ENCODE measurements around the gene HPSE2.

The HPSE2 gene

DNA sequence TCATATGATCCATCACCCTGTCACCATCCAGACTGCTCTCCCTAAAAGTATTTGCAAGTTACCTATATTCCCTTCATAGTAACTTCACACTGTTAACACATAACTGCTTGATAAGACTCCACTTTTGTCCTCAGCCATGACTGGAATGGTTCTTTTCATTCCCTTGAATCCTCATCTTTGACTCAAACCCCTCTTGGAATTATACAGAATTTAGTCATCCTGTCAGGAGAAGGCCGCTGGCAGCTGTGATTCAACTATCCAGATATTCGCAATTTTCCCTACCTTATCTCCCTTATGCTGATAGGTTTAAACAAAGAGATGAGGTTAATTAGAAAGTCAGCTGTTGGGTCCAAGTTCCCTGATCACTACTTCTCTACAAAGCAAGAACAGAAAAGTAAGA is 646.0 kb downstream of the HPSE2 start:
- no peaks in the 10 kb centered on the region for H3K36me3 Mint-ChIP-seq
- no peak overlapping the region for H3K4me3 Mint-ChIP-seq

DNA sequence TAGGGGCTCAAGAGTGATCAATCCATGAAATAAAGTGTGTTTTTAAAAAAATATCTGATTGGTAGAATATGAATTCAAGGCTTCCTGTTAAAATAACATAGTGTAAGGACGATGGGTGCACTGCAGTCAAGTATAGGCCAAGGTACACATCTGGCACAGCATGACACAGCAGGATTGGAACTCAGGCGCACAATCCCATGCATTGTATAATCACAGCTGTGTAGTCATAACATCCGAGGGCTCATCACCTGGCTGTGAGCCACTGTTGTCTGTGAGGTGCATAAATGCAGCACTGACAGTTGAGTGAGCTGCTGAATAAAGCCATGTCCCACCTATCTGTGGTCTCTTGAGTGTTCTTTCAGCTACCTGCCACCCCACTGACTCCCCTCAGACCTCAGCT is 646.6 kb downstream of the HPSE2 start:
- no peaks in the 10 kb centered on the region for H3K4me1 Mint-ChIP-seq
- peaks cover 11% of the 10 kb centered on the region for H3K27me3 Mint-ChIP-seq
- no peaks in the 10 kb centered on the region for H3K9me3 Mint-ChIP-seq
- H3K27ac Mint-ChIP-seq: no peak overlapping the region
- H3K36me3 Mint-ChIP-seq: no peaks in the 10 kb centered on the region
- no peak overlapping the region for H3K4me3 Mint-ChIP-seq

More for the DNA sequence above, 646.0 kb downstream of the HPSE2 start:
- Mint-ChIP-seq H3K27me3 (peaks cover 5% of the 10 kb centered on the region), H3K4me1 (no peaks in the 10 kb centered on the region), H3K27ac (no peak overlapping the region), H3K9me3 (no peaks in the 10 kb centered on the region)

DNA sequence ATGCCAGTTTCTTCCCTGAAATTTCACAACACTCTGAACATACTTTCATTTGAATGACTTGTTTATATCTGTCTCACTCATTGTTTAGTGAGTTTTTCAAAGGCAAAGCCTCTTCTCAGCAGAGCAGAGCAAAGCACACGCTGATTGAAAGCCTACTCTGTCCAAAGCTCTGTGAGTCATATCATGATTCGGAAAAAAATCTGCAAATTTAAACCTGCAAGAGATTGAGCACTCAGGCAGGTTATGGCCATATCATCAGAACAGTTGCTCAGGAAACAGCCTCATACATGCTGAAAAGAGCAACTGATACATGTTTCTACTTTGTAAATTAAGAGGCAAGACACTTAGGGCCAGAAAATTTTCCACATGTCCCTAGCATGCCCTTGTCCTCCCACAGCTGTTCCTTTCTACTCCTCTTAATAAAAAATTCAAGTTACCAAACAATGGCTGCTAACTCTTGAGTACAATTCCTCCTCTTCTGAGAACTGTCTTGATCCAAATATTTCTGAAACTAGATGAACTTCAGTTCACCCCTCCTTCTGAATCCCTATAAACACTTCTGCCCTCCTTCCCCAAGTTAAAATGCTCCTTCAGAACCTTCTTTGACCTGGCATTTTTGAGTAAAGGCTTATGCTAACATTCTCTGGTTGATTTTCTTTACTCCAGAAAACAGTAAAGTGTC is 648.4 kb downstream of the HPSE2 start:
- H3K4me1 Mint-ChIP-seq: no peaks in the 10 kb centered on the region
- no peak overlapping the region for H3K27ac Mint-ChIP-seq
- H3K27me3 Mint-ChIP-seq: peaks cover 20% of the 10 kb centered on the region
- H3K9me3 Mint-ChIP-seq: no peaks in the 10 kb centered on the region
- H3K36me3 Mint-ChIP-seq: no peaks in the 10 kb centered on the region
- H3K4me3 Mint-ChIP-seq: no peak overlapping the region

DNA sequence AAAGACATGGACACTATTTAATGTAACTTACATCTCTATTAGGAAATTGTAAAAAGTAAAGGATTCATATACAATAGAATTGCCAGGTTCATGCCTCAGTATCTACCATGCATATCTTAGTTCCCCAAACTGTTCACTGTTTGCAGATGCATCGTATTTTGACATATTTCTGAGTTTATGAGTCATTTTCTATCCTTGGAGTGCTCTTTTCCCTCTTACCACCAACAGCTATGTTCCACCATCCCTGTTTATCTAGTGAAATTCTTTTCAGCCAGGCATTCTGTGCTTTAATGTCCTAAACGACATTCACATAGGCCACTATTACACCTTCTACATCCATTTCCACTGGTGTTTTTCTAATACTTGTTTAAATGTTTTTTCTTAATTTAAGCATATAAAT is 649.6 kb downstream of the HPSE2 start:
- no peaks in the 10 kb centered on the region for H3K4me1 Mint-ChIP-seq
- H3K36me3 Mint-ChIP-seq: no peaks in the 10 kb centered on the region
- H3K4me3 Mint-ChIP-seq: no peak overlapping the region
- H3K27me3 Mint-ChIP-seq: peaks cover 23% of the 10 kb centered on the region
- H3K27ac Mint-ChIP-seq: no peak overlapping the region
- no peaks in the 10 kb centered on the region for H3K9me3 Mint-ChIP-seq

DNA sequence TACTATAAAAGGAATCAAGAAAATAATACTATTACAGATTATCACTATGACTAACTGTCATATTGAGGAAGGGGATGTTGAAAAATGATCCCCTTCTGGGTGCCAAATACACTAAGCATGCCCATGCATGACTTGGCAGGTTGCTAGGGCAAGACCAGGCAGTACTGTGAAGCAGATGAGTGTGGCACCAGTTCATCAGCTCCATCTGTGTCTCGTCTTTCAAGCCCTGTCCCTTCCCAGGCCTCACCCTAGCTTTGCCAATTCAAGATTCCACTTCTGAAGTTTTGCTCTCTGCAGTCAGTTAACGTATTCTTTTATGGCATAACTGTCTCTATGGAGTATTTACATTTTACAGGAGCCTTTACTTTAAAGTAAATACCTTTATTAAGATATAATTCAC is 653.3 kb downstream of the HPSE2 start:
- Mint-ChIP-seq H3K4me1 (no peaks in the 10 kb centered on the region), H3K9me3 (no peaks in the 10 kb centered on the region), H3K27me3 (peaks cover 20% of the 10 kb centered on the region), H3K4me3 (no peak overlapping the region), H3K36me3 (no peaks in the 10 kb centered on the region), H3K27ac (no peak overlapping the region)

DNA sequence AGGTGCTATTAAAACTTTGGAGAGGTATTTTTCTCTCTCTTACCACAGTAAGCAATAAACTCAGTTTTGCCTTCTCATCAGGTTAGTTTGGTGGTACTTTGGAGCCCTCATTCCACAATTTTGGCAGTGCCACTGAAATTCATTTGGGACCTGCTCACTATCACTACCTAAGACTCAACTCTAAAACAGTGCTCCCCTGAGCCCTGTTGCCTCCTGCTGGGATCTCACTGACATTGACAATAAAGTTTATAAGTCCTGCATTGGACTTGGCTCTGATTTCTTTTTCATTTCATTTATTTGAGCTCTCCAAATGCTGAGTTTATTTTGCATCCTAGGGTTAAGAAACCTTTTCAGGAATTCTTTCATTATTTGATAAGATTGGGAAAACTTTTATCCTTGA is 658.1 kb downstream of the HPSE2 start:
- Mint-ChIP-seq H3K9me3 (no peaks in the 10 kb centered on the region), H3K27me3 (peaks cover 10% of the 10 kb centered on the region), H3K4me3 (no peak overlapping the region), H3K27ac (no peak overlapping the region), H3K4me1 (no peaks in the 10 kb centered on the region), H3K36me3 (no peaks in the 10 kb centered on the region)

DNA sequence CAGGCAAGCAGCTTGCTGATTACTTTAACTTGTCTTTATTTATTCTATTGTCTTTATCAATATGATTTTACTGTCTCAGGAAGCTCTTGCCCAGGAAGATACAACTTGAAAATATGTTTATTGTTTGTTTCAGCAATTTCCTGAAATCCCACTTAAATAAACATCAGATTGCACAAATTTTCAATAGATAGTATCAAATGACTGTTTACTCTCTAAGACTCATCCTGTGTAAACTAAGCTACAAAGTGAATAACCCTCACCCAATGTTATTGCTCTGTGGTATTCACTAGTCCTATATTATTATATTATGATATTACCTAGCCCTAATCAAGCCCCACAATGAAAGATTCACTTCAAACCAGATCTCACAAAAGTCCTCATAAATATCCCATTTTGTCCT is 658.5 kb downstream of the HPSE2 start:
- Mint-ChIP-seq H3K4me3 (no peak overlapping the region), H3K4me1 (no peaks in the 10 kb centered on the region), H3K9me3 (no peaks in the 10 kb centered on the region), H3K36me3 (no peaks in the 10 kb centered on the region), H3K27ac (no peak overlapping the region), H3K27me3 (peaks cover 10% of the 10 kb centered on the region)

DNA sequence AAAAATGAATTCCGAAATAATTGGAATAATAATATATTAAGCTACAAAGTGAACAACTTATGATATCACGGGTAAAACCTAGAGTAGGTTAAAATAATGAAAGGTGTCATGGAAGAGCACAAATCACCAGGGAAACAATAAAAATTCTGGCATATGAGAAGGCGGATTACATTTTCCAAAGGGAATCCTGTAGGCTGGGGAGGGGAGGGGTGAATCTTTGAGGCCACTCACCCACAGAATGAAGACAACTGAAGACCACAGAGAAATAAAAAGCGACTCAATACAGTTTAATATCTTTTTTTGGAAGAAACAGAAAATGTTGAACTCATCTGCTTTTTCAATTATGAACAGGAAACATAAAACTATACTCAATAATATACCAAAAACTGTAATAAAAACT is 659.6 kb downstream of the HPSE2 start:
- peaks cover 7% of the 10 kb centered on the region for H3K27me3 Mint-ChIP-seq
- H3K36me3 Mint-ChIP-seq: no peaks in the 10 kb centered on the region
- no peaks in the 10 kb centered on the region for H3K4me1 Mint-ChIP-seq
- H3K4me3 Mint-ChIP-seq: no peak overlapping the region
- no peak overlapping the region for H3K27ac Mint-ChIP-seq
- H3K9me3 Mint-ChIP-seq: no peaks in the 10 kb centered on the region

DNA sequence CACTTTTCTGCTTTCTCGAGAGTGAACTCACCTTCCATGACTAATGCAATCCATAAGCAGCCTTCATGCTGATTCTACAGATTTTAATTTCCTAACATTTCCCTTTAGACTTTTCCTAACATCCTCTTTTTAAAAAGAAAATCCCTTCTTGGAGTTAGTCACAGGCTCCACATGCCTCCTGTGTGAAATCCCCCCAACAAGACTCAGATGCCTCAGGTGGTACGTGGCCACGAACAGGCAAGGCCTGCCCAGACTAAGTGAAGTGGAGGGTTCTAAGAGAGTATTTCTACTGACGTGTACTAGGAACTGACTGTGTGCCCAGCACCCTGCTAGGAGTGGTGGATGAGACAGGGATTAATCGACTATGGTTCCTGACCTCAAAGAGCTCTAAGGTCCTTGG is 663.1 kb downstream of the HPSE2 start:
- H3K4me1 Mint-ChIP-seq: no peaks in the 10 kb centered on the region
- H3K27me3 Mint-ChIP-seq: peaks cover 5% of the 10 kb centered on the region
- no peaks in the 10 kb centered on the region for H3K9me3 Mint-ChIP-seq
- H3K27ac Mint-ChIP-seq: no peak overlapping the region
- H3K4me3 Mint-ChIP-seq: no peak overlapping the region
- H3K36me3 Mint-ChIP-seq: no peaks in the 10 kb centered on the region

DNA sequence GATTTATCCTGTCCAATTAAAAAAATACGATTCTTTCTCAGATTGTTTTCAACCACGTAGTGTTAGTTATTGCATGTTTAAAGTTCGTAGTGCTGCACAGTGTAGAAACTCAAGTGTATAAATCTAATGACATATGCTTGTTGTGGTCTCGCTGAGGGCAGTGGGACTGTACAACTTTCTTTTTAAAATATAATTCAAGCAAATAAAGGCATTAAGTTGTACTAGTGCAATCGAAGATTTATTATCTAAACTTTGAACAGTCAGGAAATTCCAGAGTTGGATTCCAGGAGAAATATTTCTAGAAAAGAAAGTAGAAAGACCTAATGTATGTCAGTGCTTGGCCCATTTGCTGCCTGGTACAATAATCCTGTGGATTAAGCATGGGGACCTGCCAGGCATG is 664.8 kb downstream of the HPSE2 start:
- Mint-ChIP-seq H3K27ac (no peak overlapping the region), H3K36me3 (no peaks in the 10 kb centered on the region), H3K27me3 (peaks cover 4% of the 10 kb centered on the region), H3K4me3 (no peak overlapping the region), H3K9me3 (no peaks in the 10 kb centered on the region), H3K4me1 (no peaks in the 10 kb centered on the region)

DNA sequence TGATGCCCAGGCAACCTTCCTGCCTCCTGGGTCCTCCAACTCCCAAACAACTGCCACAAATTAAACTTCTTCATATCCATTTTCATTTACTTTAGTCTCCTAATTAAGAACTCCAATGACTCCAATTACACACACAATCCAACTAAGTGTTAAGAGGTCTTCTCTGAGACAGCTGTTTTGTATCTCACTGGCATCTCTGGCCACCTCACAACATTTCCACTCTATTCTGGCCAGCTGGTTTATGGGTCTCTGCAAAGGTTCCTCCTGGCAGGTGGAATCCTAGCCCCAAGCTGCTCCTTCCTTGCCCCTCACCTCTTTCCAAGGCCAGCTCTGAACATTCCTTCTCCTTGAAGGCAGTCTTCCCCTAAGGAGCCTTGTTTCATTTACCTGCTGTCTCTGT is 665.8 kb downstream of the HPSE2 start:
- Mint-ChIP-seq H3K4me3 (no peak overlapping the region), H3K27me3 (peaks cover 4% of the 10 kb centered on the region), H3K4me1 (no peaks in the 10 kb centered on the region), H3K27ac (no peak overlapping the region), H3K36me3 (no peaks in the 10 kb centered on the region), H3K9me3 (no peaks in the 10 kb centered on the region)

DNA sequence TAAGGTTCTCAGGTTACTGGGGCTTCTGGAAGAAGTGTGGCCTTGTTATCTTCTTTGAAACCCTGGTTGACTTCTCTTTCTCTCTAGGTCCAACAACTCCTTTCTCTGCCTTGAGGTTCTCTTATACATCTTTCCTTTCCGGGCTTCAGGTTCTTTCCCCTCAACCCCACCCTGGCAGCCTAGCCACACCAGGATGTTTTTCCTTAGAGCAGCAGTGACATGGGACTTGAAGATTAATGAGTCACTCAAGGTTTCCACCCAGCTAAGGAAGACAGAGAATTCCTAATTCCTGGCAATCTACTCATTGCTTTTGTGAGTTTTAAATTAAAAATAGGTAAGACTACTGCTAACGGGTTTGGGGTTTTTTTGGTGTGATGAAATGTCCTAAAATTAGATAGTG is 667.1 kb downstream of the HPSE2 start:
- no peaks in the 10 kb centered on the region for H3K36me3 Mint-ChIP-seq
- peaks cover 2% of the 10 kb centered on the region for H3K27me3 Mint-ChIP-seq
- no peak overlapping the region for H3K27ac Mint-ChIP-seq
- H3K9me3 Mint-ChIP-seq: no peaks in the 10 kb centered on the region
- H3K4me3 Mint-ChIP-seq: no peak overlapping the region
- no peaks in the 10 kb centered on the region for H3K4me1 Mint-ChIP-seq

DNA sequence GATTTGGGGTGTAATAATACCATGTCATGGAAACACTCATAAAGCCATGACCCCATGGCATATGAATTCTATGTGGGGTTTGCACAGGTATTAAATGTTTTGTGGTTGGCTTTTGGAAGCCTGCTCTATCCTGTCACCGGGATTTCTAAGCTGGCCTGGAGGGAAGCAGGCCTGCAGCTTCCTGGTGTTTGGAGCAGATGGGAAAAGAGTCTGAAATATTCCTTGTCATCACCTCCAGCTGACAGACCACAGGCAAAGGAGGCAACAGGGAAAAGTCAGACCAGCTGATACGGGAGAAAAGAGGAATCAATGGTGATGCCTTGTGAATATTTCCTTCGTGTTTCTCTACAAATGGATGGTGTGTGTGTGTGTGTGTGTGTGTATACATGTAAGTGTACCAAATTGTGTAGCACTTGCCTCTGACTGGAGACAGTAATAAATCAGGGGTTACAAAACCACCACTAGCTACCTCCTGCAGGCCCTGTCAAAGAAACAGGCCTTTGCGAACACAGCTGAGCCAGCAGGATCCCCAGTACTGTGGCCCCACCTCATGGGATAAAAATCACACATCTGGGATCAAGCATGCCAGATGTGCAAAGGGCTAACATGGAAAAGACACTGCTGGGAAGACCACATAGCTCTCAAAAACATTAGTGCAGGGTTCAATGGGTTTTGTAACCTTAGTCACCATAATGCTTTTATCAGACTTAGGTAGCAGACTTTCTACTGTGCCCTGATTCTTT is 668.1 kb downstream of the HPSE2 start:
- no peaks in the 10 kb centered on the region for H3K4me1 Mint-ChIP-seq
- no peaks in the 10 kb centered on the region for H3K36me3 Mint-ChIP-seq
- no peak overlapping the region for H3K4me3 Mint-ChIP-seq
- no peaks in the 10 kb centered on the region for H3K9me3 Mint-ChIP-seq
- peaks cover 2% of the 10 kb centered on the region for H3K27me3 Mint-ChIP-seq
- no peak overlapping the region for H3K27ac Mint-ChIP-seq

DNA sequence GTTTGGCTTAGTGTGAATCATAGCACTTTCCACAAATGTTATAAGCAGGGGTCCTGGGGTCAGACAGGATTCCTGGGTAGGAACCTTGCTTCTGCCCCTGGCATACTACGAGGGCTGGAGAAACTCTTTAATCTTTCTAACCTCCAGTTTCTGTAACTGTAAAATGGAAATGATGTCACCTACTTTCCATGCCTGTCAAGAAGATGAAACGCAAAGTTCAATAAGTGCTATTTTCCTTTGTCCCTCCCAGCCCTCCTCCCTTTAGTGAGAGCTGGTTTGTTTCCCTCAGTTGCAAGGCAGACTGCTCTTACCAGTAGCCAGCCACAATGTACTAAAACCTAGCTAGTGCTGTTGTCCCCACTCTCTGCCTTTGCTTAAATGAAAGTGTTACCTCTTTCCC is 671.8 kb downstream of the HPSE2 start:
- Mint-ChIP-seq H3K4me1 (no peaks in the 10 kb centered on the region), H3K27me3 (peaks cover 2% of the 10 kb centered on the region), H3K36me3 (no peaks in the 10 kb centered on the region), H3K9me3 (no peaks in the 10 kb centered on the region), H3K27ac (no peak overlapping the region), H3K4me3 (no peak overlapping the region)

DNA sequence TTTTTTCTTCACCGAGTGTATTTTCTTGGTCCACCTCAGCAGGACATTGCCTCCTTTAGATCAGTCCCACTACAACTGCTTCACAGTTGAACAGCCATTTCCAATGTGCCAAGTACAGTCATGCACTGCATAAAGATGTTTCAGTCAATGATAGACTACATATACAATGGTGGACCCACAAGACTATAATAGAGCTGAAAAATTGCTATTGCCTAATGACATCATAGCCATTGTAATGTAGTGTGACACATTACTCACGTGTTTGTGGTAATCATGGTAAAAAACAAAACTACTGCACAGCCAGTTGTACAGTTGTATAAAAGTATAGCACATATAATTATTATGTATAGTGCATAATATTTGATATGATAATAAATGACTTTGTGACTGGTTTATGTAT is 675.1 kb downstream of the HPSE2 start:
- no peak overlapping the region for H3K27ac Mint-ChIP-seq
- no peaks in the 10 kb centered on the region for H3K36me3 Mint-ChIP-seq
- peaks cover 3% of the 10 kb centered on the region for H3K27me3 Mint-ChIP-seq
- no peaks in the 10 kb centered on the region for H3K4me1 Mint-ChIP-seq
- no peaks in the 10 kb centered on the region for H3K9me3 Mint-ChIP-seq
- H3K4me3 Mint-ChIP-seq: no peak overlapping the region

DNA sequence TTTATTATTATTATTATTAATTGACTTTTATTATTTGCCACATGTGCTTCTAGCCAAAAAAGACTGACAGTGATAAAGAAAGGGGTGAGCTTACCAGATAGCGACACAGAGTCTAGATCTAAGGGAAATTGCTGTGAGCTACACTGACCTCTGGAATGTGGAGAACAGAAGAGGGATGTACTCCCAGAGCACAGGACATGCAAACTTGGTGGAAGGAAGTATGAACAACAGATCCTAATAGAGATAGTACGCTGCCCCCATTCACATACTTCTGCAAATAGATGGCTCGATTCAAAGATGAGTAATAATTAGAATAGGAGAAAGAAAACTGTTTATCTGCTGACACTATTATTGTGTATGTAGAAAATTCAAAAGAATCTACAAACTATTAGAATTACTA is 679.6 kb downstream of the HPSE2 start:
- H3K27ac Mint-ChIP-seq: no peak overlapping the region
- no peaks in the 10 kb centered on the region for H3K36me3 Mint-ChIP-seq
- no peak overlapping the region for H3K4me3 Mint-ChIP-seq
- no peaks in the 10 kb centered on the region for H3K4me1 Mint-ChIP-seq
- peaks cover 3% of the 10 kb centered on the region for H3K27me3 Mint-ChIP-seq
- no peaks in the 10 kb centered on the region for H3K9me3 Mint-ChIP-seq

All from activated naive CD4-positive, alpha-beta T cell treated with anti-CD3 and anti-CD28 coated beads, Interleukin-2, amount 50 U/mL, for 24 hours (primary cell).